Measurements from ENCODE around the gene MTX3.

Gene MTX3

DNA sequence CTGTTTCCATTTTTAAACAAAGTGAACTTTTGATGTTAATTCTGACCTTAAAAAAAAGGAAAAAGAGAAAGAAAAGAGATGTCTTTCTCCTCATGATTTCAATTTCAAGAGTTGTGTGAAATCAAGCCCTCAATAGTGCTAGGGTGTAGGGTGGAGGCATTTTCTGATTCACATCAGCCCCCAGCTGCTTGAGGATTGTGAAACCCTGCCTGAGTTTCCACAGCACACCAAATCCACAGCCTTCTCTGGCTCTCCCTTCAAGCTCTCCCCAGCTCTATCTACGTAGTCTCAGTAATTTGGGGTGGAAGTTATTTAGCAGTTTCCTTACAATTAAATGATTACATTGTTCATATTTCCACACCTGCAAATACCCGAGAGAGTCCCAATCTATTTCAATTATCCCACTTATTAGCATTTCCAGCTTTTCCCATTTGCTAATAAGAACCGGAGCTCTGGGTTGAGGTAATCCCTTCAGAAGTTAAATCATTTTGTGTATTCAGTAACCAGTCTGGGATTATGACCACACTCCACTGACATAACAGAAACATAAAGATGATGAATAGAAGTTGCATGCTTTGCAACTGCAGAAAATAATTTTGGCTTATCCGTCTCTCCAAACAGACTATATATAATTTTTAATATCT lies 54.9 kb downstream of the MTX3 start:
- no peak for DNase-seq (ENCODE audit: low spot score)

DNA sequence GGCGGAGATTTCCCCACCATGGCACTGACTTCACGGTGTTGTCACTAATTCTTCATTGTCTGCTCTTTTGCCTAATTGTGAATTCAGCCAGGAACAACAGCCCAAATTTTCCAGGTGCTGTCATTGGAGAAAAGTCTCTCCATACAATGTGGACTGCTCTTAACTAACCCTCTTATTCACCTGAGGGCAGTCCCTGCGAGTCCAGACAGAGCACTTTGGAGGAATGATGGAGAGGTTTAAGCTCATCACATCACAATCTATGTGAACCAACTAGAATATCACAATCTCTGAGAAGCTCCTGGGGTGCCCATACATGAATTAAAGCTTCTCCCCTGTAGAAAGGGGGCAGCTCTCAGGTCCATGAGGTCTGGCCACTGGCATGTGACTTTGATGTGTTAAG lies 56.4 kb downstream of the MTX3 start:
- no peak for DNase-seq (ENCODE audit: low spot score)

DNA sequence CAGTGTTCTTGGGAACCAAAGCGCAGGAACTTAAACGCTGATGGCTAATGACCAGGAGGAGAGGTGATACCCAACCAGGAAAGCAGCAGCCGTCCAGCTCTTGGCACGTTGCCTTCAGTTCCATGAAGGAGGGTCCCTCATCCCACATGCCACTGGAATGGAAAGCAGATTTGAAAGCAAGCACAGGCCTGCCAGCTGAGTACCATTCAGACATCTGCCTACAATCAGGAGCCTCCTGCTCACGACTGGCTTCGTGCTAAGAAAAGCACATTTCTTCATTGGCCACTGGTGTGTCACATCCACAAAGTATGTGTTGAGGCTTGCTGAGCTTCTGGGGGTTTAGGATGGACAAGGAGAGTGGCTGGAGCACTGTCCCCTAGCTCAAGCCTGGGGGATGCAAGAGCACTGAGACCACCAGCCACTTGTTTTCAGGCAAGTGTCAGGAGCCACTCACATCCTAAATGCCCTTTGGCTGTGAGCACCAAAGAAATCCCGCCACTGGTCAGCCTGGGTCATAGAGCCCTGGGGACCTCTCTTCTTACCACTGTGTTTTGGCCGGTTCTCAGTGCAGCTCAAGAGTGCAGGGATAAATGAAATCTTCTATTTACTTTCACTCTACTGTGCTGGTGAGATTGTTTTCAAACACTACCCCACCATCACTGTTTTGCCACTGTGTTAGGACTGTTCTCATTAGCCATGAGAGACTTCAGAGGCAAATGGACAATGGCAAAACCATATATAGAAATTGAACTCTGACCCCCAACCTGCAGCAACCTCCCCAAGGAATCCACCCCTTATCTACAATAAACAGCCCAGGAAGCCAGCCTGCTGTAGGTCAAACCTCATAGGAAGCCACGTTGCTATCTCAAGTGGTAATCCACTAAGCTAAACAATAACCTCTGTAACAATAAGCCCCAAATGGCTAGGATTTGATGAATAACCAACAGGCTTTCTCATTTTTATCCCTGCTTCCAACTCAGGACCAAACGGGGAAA lies 58.3 kb downstream of the MTX3 start:
- no peak for DNase-seq (ENCODE audit: low spot score)

DNA sequence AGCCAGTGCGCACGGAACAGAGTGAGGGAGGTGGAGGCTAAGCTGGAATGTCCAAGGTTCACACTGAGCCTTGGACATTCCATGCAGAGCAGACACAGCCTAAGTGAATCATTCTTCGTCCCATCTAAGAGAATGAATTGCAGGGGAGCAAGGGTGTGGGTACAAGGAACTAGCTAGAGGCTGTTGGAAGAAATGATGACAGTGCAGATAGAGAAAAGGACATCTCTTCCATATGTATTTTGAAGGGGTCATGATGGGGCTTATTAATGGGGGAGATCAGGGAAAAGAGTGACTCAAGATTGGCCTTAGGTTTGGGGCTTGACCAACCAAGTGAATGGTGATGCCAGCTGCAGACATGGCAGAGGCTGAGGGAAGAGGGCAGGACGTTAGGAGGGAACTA lies 59.2 kb downstream of the MTX3 start:
- no peak for DNase-seq (ENCODE audit: low spot score)

DNA sequence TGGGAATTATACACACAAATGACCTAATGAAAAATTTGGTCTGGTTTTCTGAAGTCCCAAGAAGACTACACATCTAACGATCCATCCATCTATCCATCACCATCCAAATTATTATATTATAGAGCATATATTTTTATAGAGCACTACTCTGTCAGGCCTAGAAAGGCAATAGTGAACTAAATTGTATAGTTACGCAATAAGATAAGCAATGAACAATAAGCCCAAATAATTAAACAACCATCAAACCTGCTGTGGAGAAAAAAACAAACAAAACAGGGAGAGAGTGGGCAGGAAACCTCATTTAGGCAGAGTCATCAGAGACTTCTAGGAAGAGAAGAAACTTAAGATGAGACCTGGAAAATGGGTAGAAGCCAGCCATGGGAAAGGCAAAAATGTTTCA lies 59.7 kb downstream of the MTX3 start:
- DNase-seq (ENCODE audit: low spot score): no peak

DNA sequence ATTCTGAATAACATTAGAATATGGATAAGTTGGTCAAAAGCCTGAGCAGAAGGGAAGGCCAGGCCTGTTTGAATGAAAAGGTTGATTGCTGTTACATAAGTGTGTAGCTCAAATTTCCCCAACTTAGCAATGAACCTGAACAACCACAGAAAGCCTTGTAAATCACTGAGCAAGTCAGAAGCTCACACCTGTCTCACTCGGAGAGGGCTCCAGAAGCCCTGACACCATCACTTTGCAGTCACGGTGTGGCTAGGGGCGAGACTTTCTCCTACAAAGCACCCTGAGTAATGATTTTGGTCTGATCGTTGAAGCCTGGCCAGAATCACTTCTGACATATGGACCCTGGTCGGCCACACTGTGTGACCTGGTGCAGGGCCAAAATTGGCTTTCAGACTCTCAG lies 62.0 kb downstream of the MTX3 start:
- no peak for DNase-seq (ENCODE audit: low spot score)

Small RNA genes lying within 50 kb of the gene (small RNA-seq; reads per million reads assigned to genes)
- gene TRMT112P2: 0 reads per million in 2 experiments

Measured in SK-N-DZ (cell line).